ENCODE measurements around the gene RGS11.

- no peak for TF ChIP-seq NFIC (IDR thresholded peaks at IDR 0.05)
- TF ChIP-seq YY1 (IDR thresholded peaks at IDR 0.05; ENCODE audit: low read depth) = no peak
- no peak for TF ChIP-seq FOXM1 (IDR thresholded peaks at IDR 0.05; ENCODE audit: borderline replicate concordance, low read depth)
- TF ChIP-seq REST (IDR thresholded peaks at IDR 0.05; ENCODE audit: low read depth) = no peak
- TF ChIP-seq EP300 (IDR thresholded peaks at IDR 0.05; ENCODE audit: borderline replicate concordance) = no peak
- TF ChIP-seq EGR1 (IDR thresholded peaks at IDR 0.05) = no peak
- no peak for TF ChIP-seq TCF12 (IDR thresholded peaks at IDR 0.05; ENCODE audit: low read depth)
- TF ChIP-seq TAF1 (IDR thresholded peaks at IDR 0.05; ENCODE audit: low read depth) = no peak
- TF ChIP-seq RAD21 (IDR thresholded peaks at IDR 0.05; ENCODE audit: low read depth) = no peak
- TF ChIP-seq TEAD4 (IDR thresholded peaks at IDR 0.05) = no peak
- TF ChIP-seq MAX (IDR thresholded peaks at IDR 0.05) = no peak
Observed at GRCh38 chr16:291539-291938, 15.8 kb upstream of the RGS11 start.
